ENCODE data around the gene WARS2. TPM values are rescaled to one million over a fixed set of nuclear protein-coding genes. Genes with fewer than 3 reads are reported as not detected.

WARS2 gene
- polyA plus RNA-seq, 2 of the 4 experiments (the other 2 are of a cell fraction), result 5.9 to 7.9 TPM

DNA sequence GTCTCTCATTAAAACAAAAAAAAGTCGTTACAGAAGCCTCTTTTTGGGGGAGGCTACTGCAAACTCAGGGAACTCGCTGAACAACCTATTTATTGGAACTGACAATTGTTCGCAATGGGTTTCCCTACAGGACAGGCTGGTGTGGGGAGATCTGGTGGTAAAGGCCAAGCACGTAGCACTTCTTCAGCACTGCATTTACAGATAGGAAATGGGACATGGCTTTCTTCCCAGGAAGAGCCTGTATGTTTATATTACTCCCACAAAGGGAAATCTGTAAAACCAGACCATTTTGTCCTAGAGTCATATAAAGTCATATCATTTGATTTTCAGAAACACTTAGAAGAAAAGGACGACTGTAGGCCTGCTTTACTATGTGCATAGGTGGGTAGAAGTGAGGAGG, 113.5 kb downstream of the WARS2 start:
- no peak for DNase-seq (ENCODE audit: low read depth in 1 of 2, low spot score in 1 of 2)
- Histone ChIP-seq H3K27ac (no peak overlapping the region), H3K4me1 (no peaks in the 10 kb centered on the region), H3K9me3 (no peaks in the 10 kb centered on the region), H3K4me2 (no peak overlapping the region), H3K4me3 (no peak overlapping the region)
- TF ChIP-seq RAD21 (conservative IDR thresholded peaks at IDR 0.05 in 1 of 2, IDR thresholded peaks at IDR 0.05 in 1 of 2) (no peak), ESRRA (IDR thresholded peaks at IDR 0.05; ENCODE audit: borderline replicate concordance, low read length) (no peak), BHLHE40 (IDR thresholded peaks at IDR 0.05; ENCODE audit: low read depth, low read length) (no peak), PHF8 (IDR thresholded peaks at IDR 0.05; ENCODE audit: borderline replicate concordance, low read depth) (no peak)
- TF ChIP-seq, protein P1, sequence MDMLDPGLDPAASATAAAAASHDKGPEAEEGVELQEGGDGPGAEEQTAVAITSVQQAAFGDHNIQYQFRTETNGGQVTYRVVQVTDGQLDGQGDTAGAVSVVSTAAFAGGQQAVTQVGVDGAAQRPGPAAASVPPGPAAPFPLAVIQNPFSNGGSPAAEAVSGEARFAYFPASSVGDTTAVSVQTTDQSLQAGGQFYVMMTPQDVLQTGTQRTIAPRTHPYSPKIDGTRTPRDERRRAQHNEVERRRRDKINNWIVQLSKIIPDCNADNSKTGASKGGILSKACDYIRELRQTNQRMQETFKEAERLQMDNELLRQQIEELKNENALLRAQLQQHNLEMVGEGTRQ (IDR thresholded peaks at IDR 0.05), result no peak
- ChIA-PET CTCF (no interaction called here), POLR2A (no interaction called here)
- 76% methylated on average over 5 of the region's 5 CpGs for WGBS (ENCODE audit: missing lambda C conversion rate)
- no peak for FAIRE-seq
- ATAC-seq, result no peak

DNA sequence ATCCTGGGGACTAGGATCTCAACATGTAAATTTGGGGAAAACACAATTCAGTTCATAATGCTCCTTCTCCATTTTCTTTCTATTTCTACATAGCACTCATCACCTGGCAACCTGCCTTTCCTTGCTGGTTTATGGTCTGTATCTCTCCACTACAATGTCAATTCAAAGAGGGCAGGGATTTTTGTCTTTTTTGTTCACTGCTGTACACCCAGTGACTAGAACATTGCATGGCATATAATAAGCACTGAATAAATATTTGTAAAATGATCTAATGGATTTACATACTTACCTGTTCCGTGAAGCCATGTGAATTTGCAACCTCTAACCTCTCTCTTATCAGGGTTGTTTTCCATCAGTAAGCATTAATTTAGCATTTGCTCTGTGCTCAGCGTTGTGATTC, 124.9 kb downstream of the WARS2 start:
- H3K4me1 ChIP-seq, result no peaks in the 10 kb centered on the region
- POLR2A ChIA-PET, result no interaction called here
- H3K27ac ChIP-seq, result no peak overlapping the region

DNA sequence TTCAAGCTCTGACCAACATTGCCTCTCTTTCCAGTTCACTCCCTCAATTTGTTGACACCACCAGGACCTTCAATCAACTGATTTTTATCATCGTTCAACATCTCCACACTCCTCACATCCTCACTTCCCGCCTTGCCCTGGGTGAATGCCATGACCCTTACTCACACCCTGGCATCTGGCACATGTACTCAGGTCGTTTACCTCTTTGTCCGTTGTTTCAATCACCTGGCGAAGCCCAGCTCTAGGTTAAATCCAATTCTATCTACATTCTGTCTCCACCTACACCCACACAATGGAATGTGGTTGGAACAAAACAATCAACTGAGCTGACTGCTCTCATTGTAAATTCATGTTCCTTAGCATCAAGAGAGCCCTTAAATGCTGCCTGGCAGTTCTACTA, 128.1 kb downstream of the WARS2 start:
- Histone ChIP-seq H3K4me3 (no peak overlapping the region), H3K9me3 (no peaks in the 10 kb centered on the region), H3K27ac (no peak overlapping the region), H3K4me2 (no peak overlapping the region), H3K4me1 (no peaks in the 10 kb centered on the region)
- no peak for ATAC-seq
- POLR2A ChIA-PET, result interaction anchor here (0.7 kb wide), 1 partner anchor 113 kb away, joined by 3 read pairs; no protein-coding TSS in a partner anchor
- FAIRE-seq, result no peak
- TF ChIP-seq, protein P2, sequence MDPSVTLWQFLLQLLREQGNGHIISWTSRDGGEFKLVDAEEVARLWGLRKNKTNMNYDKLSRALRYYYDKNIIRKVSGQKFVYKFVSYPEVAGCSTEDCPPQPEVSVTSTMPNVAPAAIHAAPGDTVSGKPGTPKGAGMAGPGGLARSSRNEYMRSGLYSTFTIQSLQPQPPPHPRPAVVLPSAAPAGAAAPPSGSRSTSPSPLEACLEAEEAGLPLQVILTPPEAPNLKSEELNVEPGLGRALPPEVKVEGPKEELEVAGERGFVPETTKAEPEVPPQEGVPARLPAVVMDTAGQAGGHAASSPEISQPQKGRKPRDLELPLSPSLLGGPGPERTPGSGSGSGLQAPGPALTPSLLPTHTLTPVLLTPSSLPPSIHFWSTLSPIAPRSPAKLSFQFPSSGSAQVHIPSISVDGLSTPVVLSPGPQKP (IDR thresholded peaks at IDR 0.05; ENCODE audit: low read depth, low read length), result no peak
- TF ChIP-seq HOXB5 (CRISPR knock-in tag; IDR thresholded peaks at IDR 0.05) (no peak), GATA3 (IDR thresholded peaks at IDR 0.05; ENCODE audit: borderline replicate concordance) (no peak), KDM5A (IDR thresholded peaks at IDR 0.05) (no peak), JUNB (IDR thresholded peaks at IDR 0.05) (no peak), RAD21 (conservative IDR thresholded peaks at IDR 0.05 in 1 of 2, IDR thresholded peaks at IDR 0.05 in 1 of 2) (no peak), JUN (IDR thresholded peaks at IDR 0.05) (no peak), NR3C1 (IDR thresholded peaks at IDR 0.05) (no peak), HDAC2 (IDR thresholded peaks at IDR 0.05) (no peak), CHD2 (IDR thresholded peaks at IDR 0.05; ENCODE audit: low read length, partially characterized antibody) (no peak)
- TF ChIP-seq, protein P3, sequence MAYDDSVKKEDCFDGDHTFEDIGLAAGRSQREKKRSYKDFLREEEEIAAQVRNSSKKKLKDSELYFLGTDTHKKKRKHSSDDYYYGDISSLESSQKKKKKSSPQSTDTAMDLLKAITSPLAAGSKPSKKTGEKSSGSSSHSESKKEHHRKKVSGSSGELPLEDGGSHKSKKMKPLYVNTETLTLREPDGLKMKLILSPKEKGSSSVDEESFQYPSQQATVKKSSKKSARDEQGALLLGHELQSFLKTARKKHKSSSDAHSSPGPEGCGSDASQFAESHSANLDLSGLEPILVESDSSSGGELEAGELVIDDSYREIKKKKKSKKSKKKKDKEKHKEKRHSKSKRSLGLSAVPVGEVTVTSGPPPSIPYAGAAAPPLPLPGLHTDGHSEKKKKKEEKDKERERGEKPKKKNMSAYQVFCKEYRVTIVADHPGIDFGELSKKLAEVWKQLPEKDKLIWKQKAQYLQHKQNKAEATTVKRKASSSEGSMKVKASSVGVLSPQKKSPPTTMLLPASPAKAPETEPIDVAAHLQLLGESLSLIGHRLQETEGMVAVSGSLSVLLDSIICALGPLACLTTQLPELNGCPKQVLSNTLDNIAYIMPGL (CRISPR knock-in tag; IDR thresholded peaks at IDR 0.05; ENCODE audit: borderline replicate concordance), result no peak
- TF ChIP-seq, protein P4, sequence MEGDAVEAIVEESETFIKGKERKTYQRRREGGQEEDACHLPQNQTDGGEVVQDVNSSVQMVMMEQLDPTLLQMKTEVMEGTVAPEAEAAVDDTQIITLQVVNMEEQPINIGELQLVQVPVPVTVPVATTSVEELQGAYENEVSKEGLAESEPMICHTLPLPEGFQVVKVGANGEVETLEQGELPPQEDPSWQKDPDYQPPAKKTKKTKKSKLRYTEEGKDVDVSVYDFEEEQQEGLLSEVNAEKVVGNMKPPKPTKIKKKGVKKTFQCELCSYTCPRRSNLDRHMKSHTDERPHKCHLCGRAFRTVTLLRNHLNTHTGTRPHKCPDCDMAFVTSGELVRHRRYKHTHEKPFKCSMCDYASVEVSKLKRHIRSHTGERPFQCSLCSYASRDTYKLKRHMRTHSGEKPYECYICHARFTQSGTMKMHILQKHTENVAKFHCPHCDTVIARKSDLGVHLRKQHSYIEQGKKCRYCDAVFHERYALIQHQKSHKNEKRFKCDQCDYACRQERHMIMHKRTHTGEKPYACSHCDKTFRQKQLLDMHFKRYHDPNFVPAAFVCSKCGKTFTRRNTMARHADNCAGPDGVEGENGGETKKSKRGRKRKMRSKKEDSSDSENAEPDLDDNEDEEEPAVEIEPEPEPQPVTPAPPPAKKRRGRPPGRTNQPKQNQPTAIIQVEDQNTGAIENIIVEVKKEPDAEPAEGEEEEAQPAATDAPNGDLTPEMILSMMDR (IDR thresholded peaks at IDR 0.05), result no peak
- TF ChIP-seq, protein P5, sequence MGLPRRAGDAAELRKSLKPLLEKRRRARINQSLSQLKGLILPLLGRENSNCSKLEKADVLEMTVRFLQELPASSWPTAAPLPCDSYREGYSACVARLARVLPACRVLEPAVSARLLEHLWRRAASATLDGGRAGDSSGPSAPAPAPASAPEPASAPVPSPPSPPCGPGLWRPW (IDR thresholded peaks at IDR 0.05), result no peak
- no peak for DNase-seq (ENCODE audit: low read depth in 1 of 2, low spot score in 1 of 2)
- 32% methylated on average over 5 of the region's 5 CpGs for WGBS (ENCODE audit: missing lambda C conversion rate)
- CTCF ChIA-PET, result interaction anchor here (0.6 kb wide), 1 partner anchor 807 kb away, joined by 3 read pairs; no protein-coding TSS in a partner anchor

More for the DNA sequence above, 124.9 kb downstream of the WARS2 start:
- H3K4me2 ChIP-seq, result no peak overlapping the region
- H3K4me3 ChIP-seq, result no peak overlapping the region
- FAIRE-seq, result no peak
- no peak for DNase-seq (ENCODE audit: low read depth in 1 of 2, low spot score in 1 of 2)
- ATAC-seq, result no peak
- 67% methylated on average over 2 of the region's 2 CpGs for WGBS (ENCODE audit: missing lambda C conversion rate)
- TF ChIP-seq HOXB13 (CRISPR knock-in tag; IDR thresholded peaks at IDR 0.05; ENCODE audit: low read depth) (no peak), ESRRA (IDR thresholded peaks at IDR 0.05; ENCODE audit: borderline replicate concordance, low read length) (no peak), POLR2AphosphoS2 (conservative IDR thresholded peaks at IDR 0.05; ENCODE audit: low read length) (no peak)
- no peaks in the 10 kb centered on the region for H3K9me3 ChIP-seq
- CTCF ChIA-PET, result no interaction called here
